Tibial nerve (tissue), 4 donors: Measurements from ENCODE around the gene MPC2. TPM values are rescaled to one million over a fixed set of nuclear protein-coding genes. Genes with fewer than 3 reads are reported as not detected.
A peak's percentile ranks its signal among the peaks of the same experiment; 100 is the strongest.
"Not testable (repeated sequence)": the region's sequence is repeated elsewhere in the genome, so short reads cannot be mapped to it uniquely, and the experiment has no call there.

Experiments
- DNase-seq, 2 donors: peaks; one replicate each; pipeline ENCODE4 v3.0.0-alpha.2; 2019; ENCODE audit warnings: low spot score in 2 of 2
- H3K27ac ChIP-seq, 4 donors: fragments of 200-600 bp; sonication (generic) in 3 of 4; one replicate each; pipeline ENCODE4 v1.5.1; 2017 to 2019; ENCODE audit warnings: mild to moderate bottlenecking in 1 of 4
- H3K27me3 ChIP-seq, 2 donors: fragments of 200-600 bp; sonication (generic) in 1 of 2; one replicate each; pipeline versions ENCODE4 v1.5.1 to v1.6.0; 2017 to 2019
- H3K36me3 ChIP-seq, 3 donors: fragments of 200-600 bp; sonication (generic); one replicate each; pipeline ENCODE4 v1.5.1; 2018 to 2019
- H3K4me1 ChIP-seq, 4 donors: fragments of 200-600 bp; sonication (generic) in 3 of 4; one replicate each; pipeline ENCODE4 v1.5.1; 2017 to 2019
- H3K4me3 ChIP-seq, 4 donors: fragments of 200-600 bp; sonication (generic) in 3 of 4; one replicate each; pipeline ENCODE4 v1.5.1; 2017 to 2019; ENCODE audit warnings: mild to moderate bottlenecking in 1 of 4, moderate library complexity in 1 of 4
- H3K9me3 ChIP-seq, 4 donors: fragments of 200-600 bp; sonication (generic) in 3 of 4; one replicate each; pipeline ENCODE4 v1.5.1; 2017 to 2019
- CTCF ChIP-seq, 5 experiments: fragments of 200-600 bp in 3 of 5; fragments of 450-650 bp in 2 of 5; sonication (generic) in 3 of 5; IDR thresholded peaks; one replicate each; pipeline ENCODE4 v1.5.1; 2016 to 2019; ENCODE audit warnings: antibody characterized with exemption in 5 of 5, mild to moderate bottlenecking in 3 of 5, moderate library complexity in 2 of 5
- EP300 ChIP-seq, 2 donors: sonication (generic); formaldehyde crosslinking; IDR thresholded peaks; one replicate each; pipeline ENCODE4 v1.6.1; 2017; ENCODE audit warnings: antibody characterized with exemption in 2 of 2, mild to moderate bottlenecking in 1 of 2
- POLR2A ChIP-seq, 2 donors: fragments of 450-650 bp; IDR thresholded peaks; one replicate each; pipeline ENCODE4 v1.6.1; 2017; ENCODE audit warnings: antibody characterized with exemption in 2 of 2, mild to moderate bottlenecking in 2 of 2, moderate library complexity in 2 of 2
- WGBS, 2 donors: methylation state at CpG; one replicate each; pipeline ENCODE4 v1.1.5; 2018; 5-methylcytosine and 5-hydroxymethylcytosine counted together
- total RNA-seq, 4 donors: library from RNA; depleted of rRNA; stranded (reverse); fragments of >200 nt; gene quantifications; one replicate each; pipeline ENCODE4 v1.1.0, GENCODE V29; 2016

MPC2 gene
- total RNA-seq, 4 donors from 2014 or later = 16.1 to 22.4 (median 19.1) TPM

GRCh38 chr1:167900907-167901306, 36.0 kb downstream of the MPC2 start:
- DNase-seq = no peak
- Histone ChIP-seq H3K9me3 (no peaks in the 10 kb centered on the region), H3K36me3 (no peaks in the 10 kb centered on the region), H3K4me1 (no peaks in the 10 kb centered on the region), H3K27me3 (no peaks in the 10 kb centered on the region), H3K4me3 (no peak overlapping the region), H3K27ac (no peak overlapping the region)
- 89 to 90% methylated on average over 4 of the region's 4 CpGs for WGBS, 2 donors
- TF ChIP-seq POLR2A (IDR thresholded peaks at IDR 0.05) = no peak
- TF ChIP-seq EP300 (IDR thresholded peaks at IDR 0.05) = no peak
- no peak for TF ChIP-seq CTCF (IDR thresholded peaks at IDR 0.05)

- H3K27me3 ChIP-seq = no peaks in the 10 kb centered on the region
- no peaks in the 10 kb centered on the region for H3K9me3 ChIP-seq
- H3K27ac ChIP-seq = no peak overlapping the region
- WGBS, 2 donors = 69 to 78% methylated on average over 4 of the region's 4 CpGs
- no peaks in the 10 kb centered on the region for H3K4me1 ChIP-seq
- no peak overlapping the region for H3K4me3 ChIP-seq
- no peaks in the 10 kb centered on the region for H3K36me3 ChIP-seq
- DNase-seq = peak in 1 of 2 donors; percentile 21
- TF ChIP-seq CTCF (IDR thresholded peaks at IDR 0.05) (no peak), POLR2A (IDR thresholded peaks at IDR 0.05) (no peak), EP300 (IDR thresholded peaks at IDR 0.05) (no peak)
Observed at GRCh38 chr1:167899253-167899681, 37.6 kb downstream of the MPC2 start.

GRCh38 chr1:167898578-167899222, 38.2 kb downstream of the MPC2 start:
- Histone ChIP-seq H3K27ac (no peak overlapping the region), H3K9me3 (no peaks in the 10 kb centered on the region), H3K4me1 (no peaks in the 10 kb centered on the region), H3K27me3 (no peaks in the 10 kb centered on the region), H3K4me3 (no peak overlapping the region), H3K36me3 (no peaks in the 10 kb centered on the region)
- TF ChIP-seq CTCF (IDR thresholded peaks at IDR 0.05) = no peak
- no peak for TF ChIP-seq EP300 (IDR thresholded peaks at IDR 0.05)
- TF ChIP-seq POLR2A (IDR thresholded peaks at IDR 0.05) = no peak
- 88 to 93% methylated on average over 9 of the region's 9 CpGs for WGBS, 2 donors
- DNase-seq = no peak

GRCh38 chr1:167893798-167894197, 43.1 kb downstream of the MPC2 start:
- Histone ChIP-seq H3K9me3 (no peaks in the 10 kb centered on the region), H3K4me1 (no peaks in the 10 kb centered on the region), H3K4me3 (no peak overlapping the region), H3K27me3 (no peaks in the 10 kb centered on the region), H3K36me3 (no peaks in the 10 kb centered on the region), H3K27ac (no peak overlapping the region)
- 72 to 75% methylated on average over 2 of the region's 2 CpGs for WGBS, 2 donors
- TF ChIP-seq POLR2A (IDR thresholded peaks at IDR 0.05) = no peak
- TF ChIP-seq EP300 (IDR thresholded peaks at IDR 0.05) = no peak
- no peak for TF ChIP-seq CTCF (IDR thresholded peaks at IDR 0.05)
- DNase-seq = no peak

GRCh38 chr1:167890400-167890799, 46.5 kb downstream of the MPC2 start:
- H3K27me3 ChIP-seq = no peaks in the 10 kb centered on the region
- no peaks in the 10 kb centered on the region for H3K36me3 ChIP-seq
- no peak overlapping the region for H3K4me3 ChIP-seq
- H3K27ac ChIP-seq = no peak overlapping the region
- no peak for DNase-seq
- H3K9me3 ChIP-seq = no peaks in the 10 kb centered on the region
- TF ChIP-seq CTCF (IDR thresholded peaks at IDR 0.05) = no peak
- no peak for TF ChIP-seq EP300 (IDR thresholded peaks at IDR 0.05)
- TF ChIP-seq POLR2A (IDR thresholded peaks at IDR 0.05) = no peak
- H3K4me1 ChIP-seq = no peaks in the 10 kb centered on the region

- WGBS, 2 donors = 88 to 97% methylated on average over 2 of the region's 2 CpGs
- not testable (repeated sequence) for H3K27ac ChIP-seq, H3K36me3 ChIP-seq, H3K9me3 ChIP-seq, H3K4me1 ChIP-seq, H3K4me3 ChIP-seq, DNase-seq, H3K27me3 ChIP-seq
Observed at GRCh38 chr1:167887187-167887586, 49.7 kb downstream of the MPC2 start.
